ENCODE results near the gene TDG.
A peak's percentile ranks its signal among the peaks of the same experiment; 100 is the strongest.

The TDG gene

DNA sequence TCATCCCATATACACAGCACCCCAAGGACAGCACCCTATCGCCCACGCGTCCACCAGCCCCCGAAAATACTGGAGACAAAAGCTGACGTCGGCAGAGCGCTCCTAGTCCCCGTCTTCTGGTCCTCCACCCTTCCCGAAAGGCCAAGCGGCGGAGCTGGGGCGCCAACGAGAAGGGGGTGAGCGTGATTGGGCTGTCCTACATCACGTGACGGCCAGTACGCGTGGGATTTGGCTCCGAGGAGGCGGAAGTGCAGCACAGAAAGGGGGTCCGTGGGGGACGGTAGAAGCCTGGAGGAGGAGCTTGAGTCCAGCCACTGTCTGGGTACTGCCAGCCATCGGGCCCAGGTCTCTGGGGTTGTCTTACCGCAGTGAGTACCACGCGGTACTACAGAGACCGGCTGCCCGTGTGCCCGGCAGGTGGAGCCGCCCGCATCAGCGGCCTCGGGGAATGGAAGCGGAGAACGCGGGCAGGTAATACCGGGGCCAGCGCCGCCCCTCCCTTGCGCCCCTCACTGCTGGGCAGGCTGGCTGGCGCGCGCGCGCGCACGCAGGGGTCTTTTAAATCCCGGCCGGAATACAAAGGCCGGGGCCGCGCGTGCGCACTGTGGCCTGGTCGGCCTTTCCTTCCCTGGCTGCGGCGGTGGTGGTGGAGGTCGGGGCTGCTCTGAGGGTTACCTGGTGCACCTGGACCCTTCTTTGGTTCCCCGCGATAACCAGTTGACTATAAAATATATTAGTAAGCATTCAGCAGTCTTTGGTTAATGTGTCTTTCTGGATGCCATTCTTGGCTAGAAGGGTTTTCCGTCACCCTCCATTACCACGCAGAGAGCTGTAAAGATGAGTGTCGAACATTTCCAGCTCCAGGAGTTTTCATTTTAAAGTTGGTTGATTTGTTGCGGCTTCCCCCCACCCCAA lies at the start of gene TDG:
TSS of gene TDG (plus strand) at position 283 of the 915 bp plus-strand sequence. CDS start at position 449, 166 bp downstream.
- Mint-ChIP-seq H3K36me3 (ENCODE audit: low read depth) (peaks cover 26% of the 10 kb centered on the region), H3K9me3 (no peaks in the 10 kb centered on the region), H3K4me1 (peaks cover 60% of the 10 kb centered on the region), H3K4me3 (peak within 1 kb of the TSS; percentile 95), H3K27me3 (ENCODE audit: low read depth, poor library complexity) (no peaks in the 10 kb centered on the region), H3K27ac (peak within 1 kb of the TSS; percentile 99)
- TF ChIP-seq, protein P1, sequence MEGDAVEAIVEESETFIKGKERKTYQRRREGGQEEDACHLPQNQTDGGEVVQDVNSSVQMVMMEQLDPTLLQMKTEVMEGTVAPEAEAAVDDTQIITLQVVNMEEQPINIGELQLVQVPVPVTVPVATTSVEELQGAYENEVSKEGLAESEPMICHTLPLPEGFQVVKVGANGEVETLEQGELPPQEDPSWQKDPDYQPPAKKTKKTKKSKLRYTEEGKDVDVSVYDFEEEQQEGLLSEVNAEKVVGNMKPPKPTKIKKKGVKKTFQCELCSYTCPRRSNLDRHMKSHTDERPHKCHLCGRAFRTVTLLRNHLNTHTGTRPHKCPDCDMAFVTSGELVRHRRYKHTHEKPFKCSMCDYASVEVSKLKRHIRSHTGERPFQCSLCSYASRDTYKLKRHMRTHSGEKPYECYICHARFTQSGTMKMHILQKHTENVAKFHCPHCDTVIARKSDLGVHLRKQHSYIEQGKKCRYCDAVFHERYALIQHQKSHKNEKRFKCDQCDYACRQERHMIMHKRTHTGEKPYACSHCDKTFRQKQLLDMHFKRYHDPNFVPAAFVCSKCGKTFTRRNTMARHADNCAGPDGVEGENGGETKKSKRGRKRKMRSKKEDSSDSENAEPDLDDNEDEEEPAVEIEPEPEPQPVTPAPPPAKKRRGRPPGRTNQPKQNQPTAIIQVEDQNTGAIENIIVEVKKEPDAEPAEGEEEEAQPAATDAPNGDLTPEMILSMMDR (IDR thresholded peaks at IDR 0.05), result no peak
- peak; percentile 92 for DNase-seq

DNA sequence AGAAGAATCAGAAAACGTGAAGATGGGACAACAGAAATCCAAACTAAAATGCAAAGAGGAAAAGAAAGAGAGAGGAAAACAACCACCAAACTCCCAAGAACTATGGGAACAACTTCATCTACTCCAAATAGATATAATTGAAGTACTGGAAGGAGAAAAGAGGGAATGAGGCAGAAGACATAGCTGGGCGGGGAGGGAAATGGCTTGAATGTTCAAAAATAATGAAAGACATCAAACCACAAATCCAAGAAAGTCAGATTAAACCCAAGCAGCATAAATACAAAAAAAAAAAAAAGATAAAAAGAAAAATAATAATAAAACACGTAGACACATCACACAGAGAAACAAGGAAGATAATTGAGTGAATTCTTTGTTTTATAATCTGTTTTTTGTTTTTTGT lies 47.8 kb upstream of the TDG start:
- Mint-ChIP-seq H3K4me1 (no peaks in the 10 kb centered on the region), H3K4me3 (no peak overlapping the region), H3K27ac (no peak overlapping the region), H3K27me3 (ENCODE audit: low read depth, poor library complexity) (peaks cover 4% of the 10 kb centered on the region), H3K36me3 (ENCODE audit: low read depth) (peaks cover 8% of the 10 kb centered on the region), H3K9me3 (peaks cover 33% of the 10 kb centered on the region)
- DNase-seq, result no peak
- TF ChIP-seq, protein P1 (IDR thresholded peaks at IDR 0.05), result no peak

DNA sequence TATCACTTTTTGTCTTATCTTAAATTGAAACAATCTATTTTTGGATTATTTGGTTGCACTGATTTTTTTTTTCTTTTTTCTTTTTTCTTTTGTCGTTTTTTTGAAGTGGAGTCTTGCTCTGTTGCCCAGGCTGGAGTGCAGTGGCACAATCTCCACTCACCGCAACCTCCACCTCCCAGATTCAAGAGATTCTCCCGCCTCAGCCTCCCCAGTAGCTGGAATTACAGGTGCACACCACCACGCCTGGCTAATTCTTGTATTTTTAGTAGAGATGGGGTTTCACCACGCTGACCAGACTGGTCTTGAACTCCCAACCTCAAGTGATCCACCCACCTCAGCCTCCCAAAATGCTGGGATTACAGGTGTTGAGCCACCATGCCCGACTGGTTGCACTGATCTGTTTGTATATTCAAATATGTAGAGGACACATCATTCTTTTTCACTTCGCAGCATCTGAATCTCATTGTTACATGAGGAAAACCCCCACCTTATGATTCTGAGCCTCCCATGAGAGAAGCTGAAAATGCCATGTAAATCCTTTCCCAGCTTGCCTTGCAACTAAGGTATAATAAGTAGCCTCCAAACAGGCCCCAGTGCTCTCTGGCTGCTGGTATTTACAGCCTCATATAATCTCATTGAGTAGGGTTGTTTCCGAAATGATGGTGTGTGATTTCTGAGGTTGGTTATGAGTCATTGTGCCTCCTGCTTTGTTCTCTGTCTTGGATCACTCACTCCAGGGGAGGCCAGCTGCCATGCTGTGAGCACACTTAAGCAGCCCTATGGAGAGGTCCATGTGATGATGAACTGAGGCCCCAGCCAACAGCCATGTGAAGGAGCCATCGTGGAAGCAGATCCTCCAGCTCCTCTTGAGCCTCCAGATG lies 40.7 kb upstream of the TDG start:
- Mint-ChIP-seq H3K9me3 (no peaks in the 10 kb centered on the region), H3K27me3 (ENCODE audit: low read depth, poor library complexity) (peaks cover 6% of the 10 kb centered on the region), H3K36me3 (ENCODE audit: low read depth) (no peaks in the 10 kb centered on the region), H3K4me1 (peaks cover 21% of the 10 kb centered on the region), H3K27ac (no peak overlapping the region), H3K4me3 (no peak overlapping the region)
- TF ChIP-seq, protein P1 (IDR thresholded peaks at IDR 0.05), result no peak
- DNase-seq, result no peak

DNA sequence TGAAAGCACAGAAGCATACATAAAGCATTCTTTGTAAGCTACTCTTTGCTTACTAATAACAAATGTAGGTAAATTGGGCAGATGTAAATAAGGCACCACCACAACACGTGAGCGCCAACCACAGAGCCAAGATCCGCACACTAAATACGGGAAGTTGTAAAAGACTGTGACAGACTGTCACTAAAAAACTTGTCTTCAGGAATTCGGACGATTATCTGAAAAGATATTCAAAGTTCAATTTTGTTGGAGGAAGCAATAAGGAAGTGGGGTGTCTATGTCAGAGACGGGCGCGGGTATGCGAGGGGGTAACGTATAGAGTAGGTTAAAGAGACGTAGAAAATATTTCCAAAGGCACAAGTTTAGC lies 37.0 kb upstream of the TDG start:
- Mint-ChIP-seq H3K4me3 (peak overlapping the region; percentile 95), H3K27me3 (ENCODE audit: low read depth, poor library complexity) (peaks cover 9% of the 10 kb centered on the region), H3K9me3 (no peaks in the 10 kb centered on the region), H3K4me1 (peaks cover 44% of the 10 kb centered on the region), H3K36me3 (ENCODE audit: low read depth) (peaks cover 18% of the 10 kb centered on the region), H3K27ac (peak overlapping the region; percentile 99)
- TF ChIP-seq, protein P1 (IDR thresholded peaks at IDR 0.05), result no peak
- no peak for DNase-seq

DNA sequence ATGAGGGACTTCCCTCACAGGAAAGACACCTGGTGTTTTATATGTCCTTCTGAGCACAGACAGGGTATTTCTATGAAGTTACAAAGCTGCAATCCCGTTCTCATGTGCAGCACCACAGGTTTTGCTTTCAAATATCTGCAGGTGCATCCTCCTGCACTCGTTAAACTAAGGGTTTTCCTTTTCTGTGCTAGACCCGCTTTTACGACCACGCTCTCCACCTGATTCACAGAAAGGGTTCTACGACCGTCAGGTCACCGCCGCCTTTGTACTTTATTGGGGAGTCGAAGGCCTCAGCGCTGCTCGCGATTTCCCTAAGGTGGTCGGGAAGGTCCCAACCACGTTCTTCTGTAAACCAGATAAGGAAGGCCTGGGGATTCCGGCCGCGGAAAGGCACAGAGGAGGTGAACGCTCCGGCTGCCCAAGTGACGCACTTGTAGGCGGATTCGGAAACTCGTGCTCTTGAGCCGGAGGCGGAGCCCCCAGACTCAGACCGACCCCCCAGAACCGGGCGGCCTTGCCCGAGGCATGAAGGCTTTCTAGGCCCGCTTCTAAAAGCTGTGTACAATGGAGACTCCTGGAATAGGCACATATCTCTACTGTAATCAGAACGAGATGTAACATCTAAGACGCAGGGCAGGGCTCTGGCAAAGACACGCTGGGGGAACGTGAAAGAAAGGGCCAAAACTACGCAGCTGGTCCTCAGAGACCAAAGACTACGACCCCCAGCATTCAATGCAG lies 36.5 kb upstream of the TDG start:
- Mint-ChIP-seq H3K9me3 (no peaks in the 10 kb centered on the region), H3K27me3 (ENCODE audit: low read depth, poor library complexity) (peaks cover 9% of the 10 kb centered on the region), H3K27ac (peak overlapping the region; percentile 99), H3K4me1 (peaks cover 49% of the 10 kb centered on the region), H3K4me3 (peak overlapping the region; percentile 95), H3K36me3 (ENCODE audit: low read depth) (peaks cover 22% of the 10 kb centered on the region)
- peak; percentile 70 for DNase-seq
- TF ChIP-seq, protein P1 (IDR thresholded peaks at IDR 0.05), result no peak

All from nephron progenitor cell (in vitro differentiated cells).